HG03378 (cell line): ENCODE results near the gene CNTNAP2.

ENCODE experiments used
- ATAC-seq: cut with Tn5 transposase; IDR thresholded peaks from one replicate; pipeline ENCODE4 v1.9.1; 2021; ENCODE audit warnings: mild to moderate bottlenecking, moderate library complexity; ENCODE audit not compliant: unreplicated experiment

The CNTNAP2 gene

DNA sequence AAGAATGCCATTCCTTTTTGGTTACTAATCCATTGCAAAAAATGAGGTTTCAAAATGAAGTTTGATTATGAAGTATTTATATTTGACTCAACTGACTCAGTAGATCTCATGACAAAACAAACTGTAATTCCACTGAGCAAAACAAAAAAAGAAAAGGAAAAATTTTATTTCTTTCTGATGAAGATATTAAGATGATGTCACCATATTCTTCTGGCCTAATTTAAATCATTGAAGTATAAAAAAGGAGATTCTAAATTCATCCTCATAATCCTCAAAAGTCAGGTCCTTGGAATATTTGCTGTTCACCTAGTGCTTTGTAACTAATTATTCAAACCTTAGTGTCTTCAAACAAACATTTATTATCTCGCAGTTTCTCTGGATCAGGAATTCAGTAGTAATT, 1183.7 kb downstream of the CNTNAP2 start:
- ATAC-seq, result no peak

- ATAC-seq, result no peak
Measured at GRCh38 chr7:147304376-147304775, 1187.8 kb downstream of the CNTNAP2 start.

- no peak for ATAC-seq
Measured at GRCh38 chr7:147305827-147306226, 1189.2 kb downstream of the CNTNAP2 start.

DNA sequence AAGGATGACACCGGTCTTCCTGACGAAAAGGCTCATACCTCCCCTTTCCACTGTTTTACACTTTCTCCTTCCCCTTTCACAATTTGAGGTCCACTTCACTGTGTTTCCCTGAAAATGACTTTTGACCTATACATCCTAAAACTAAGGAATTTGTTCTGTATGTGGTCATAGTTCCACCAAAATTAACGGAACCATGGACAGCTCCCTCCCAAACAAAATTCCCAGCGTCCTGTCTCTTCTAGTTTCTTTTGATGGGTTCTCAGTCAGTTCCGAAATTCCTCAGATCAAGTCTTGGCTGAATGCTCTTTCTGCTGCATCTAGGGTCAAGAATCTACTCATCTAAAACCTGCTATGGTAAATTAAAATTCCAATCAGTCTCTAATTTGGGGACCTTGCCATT, 1191.9 kb downstream of the CNTNAP2 start:
- no peak for ATAC-seq

DNA sequence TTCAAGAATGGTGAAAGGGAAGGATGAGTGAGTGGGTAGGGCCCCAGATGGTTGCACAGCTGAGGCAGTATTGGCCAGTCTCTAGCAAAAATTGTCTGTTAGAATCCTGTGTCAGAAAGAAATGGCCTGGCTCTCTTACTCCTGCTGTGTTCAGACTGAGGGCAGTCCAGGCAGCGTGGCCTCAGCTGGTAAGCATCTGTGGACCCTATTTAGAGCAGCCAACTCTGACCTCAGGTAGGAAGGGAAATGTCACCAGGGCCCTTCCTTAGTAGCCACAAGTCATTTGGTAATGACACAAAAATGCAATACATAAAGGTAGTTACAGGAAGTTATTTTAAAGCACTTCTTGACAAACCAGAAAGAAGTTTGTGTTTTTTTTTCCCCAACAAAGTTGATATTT, 1194.7 kb downstream of the CNTNAP2 start:
- no peak for ATAC-seq

DNA sequence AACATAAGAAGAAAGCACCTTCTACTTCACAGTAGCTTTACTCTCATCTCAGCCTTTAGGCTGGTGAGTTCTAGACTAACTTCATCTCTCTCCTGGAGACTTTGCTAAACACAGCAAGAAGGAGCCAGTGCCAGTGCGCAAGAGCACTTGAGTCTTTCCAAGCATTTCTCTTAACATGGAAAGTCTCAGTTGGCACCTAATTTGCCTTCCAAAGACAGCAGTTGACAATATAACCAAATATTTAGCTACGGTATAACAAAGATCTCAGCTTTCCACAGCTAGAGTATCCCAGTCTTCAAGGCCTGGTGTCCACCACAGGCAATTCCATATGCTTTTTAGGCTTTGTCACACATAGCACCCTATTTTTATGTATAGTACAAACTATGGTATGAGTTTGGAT, 1204.9 kb downstream of the CNTNAP2 start:
- no peak for ATAC-seq

GRCh38 chr7:147332988-147333387, 1216.4 kb downstream of the CNTNAP2 start:
- ATAC-seq, result no peak

GRCh38 chr7:147363101-147363500, 1246.5 kb downstream of the CNTNAP2 start:
- no peak for ATAC-seq

- no peak for ATAC-seq
Measured at GRCh38 chr7:147376192-147376591, 1259.6 kb downstream of the CNTNAP2 start.

- ATAC-seq, result no peak
Measured at GRCh38 chr7:147380926-147381325, 1264.3 kb downstream of the CNTNAP2 start.

GRCh38 chr7:147394329-147394728, 1277.7 kb downstream of the CNTNAP2 start:
- ATAC-seq, result no peak

DNA sequence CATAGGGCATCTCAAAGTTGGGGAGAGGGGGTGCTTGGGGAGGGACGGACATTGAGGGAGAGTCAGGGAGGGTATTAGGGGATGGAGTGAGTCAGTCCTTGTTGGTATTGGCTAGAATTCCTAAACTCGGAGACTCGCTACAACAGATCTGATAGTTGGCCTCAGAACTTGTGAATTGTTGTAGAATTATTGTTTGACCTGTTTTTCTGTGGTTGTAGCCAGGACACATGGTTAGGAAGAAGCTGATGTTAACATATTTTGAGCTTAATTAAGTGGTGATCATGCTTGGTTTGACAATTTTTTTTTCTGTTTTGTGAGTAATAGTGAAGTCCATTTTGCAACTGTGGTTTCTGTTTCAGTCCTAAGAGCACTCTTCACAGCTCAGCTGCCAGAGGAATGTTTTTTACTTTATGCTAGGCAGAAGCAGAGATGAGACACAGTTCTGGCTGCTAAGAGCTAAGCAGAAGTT, 1283.7 kb downstream of the CNTNAP2 start:
- ATAC-seq, result no peak

DNA sequence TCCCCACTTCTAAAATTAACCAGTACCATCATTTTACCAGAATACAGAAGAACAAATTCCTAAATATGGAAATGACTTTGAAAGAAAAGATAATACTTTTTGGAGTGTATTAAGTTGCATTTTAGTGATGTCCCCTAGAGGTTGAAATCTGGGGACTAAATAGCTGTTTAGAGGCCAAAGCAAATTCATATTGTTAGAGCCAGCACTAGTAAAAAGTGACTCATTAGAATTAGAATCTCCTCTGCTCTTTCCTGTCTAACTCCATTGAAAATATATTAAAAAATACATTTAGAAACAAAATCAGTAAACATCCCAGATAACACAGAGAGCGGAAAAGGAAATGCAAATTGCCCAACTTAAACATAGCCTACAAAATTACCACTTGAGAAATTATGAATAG, 1284.3 kb downstream of the CNTNAP2 start:
- no peak for ATAC-seq

DNA sequence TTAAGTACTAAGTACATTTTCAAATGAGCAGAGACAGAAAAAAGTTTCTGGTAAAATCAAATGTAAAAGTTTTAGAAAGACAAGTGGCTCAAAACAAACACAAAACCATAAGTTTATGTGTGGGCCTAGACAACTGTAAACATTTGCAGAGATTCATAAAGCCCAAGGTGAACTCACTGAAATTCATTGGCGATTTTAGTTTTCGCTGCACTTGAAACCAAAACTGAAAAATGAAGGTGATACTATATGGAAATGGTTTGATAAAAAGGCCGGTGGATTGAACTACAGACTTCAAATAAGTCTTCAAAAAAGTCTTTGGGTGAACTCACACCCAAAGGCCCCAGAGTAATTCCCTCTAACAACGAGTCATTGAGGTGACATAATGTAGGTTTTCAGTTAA, 1289.0 kb downstream of the CNTNAP2 start:
- ATAC-seq, result no peak

DNA sequence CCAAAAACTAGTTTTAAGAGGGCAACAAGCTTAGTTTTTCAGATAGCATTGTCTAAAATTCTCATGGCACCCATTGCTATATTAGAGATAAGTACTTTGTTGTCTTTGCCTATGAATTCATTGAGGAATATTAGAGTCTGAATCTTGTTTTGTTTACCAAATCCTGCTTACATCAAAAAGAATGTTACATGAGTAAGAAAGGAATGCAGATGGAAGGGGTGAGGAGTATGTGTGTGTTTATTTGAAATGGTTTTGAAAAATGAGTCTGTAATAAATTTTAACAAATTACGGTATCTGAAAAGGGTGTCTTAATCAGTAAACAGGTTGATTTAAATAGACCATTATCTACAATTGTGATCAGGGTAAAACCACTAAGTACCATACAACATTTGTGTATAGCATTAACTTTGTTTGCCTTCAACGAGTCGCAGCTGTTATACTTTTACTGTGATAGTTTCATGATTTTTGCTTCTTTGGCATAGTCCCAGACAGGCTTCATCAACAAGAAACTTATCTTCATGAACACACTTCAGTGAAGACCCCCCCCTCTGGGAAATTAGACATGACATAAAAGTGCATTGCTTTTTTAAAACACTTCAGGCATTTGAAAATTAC, 1290.0 kb downstream of the CNTNAP2 start:
- ATAC-seq, result no peak

DNA sequence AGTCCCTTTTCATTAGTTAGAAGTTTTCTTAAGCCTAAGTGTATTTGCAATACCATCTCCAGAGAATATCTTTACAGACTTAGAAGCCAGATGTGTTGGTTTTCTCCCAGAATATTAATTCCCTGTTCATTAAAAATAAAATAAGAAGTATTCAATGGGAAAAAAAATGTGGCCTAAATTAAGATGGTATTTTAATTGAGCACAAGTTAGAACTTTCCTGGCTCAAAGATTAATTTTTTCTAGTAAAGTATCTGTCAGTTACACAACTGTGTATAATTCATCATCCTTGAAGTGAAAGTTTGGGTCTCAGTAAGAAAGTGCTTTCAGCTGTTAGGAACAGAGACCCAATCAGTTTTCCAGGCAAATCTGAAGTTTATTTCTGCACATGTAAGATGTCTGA, 1294.5 kb downstream of the CNTNAP2 start:
- no peak for ATAC-seq

- no peak for ATAC-seq
Measured at GRCh38 chr7:147412109-147412508, 1295.5 kb downstream of the CNTNAP2 start.

DNA sequence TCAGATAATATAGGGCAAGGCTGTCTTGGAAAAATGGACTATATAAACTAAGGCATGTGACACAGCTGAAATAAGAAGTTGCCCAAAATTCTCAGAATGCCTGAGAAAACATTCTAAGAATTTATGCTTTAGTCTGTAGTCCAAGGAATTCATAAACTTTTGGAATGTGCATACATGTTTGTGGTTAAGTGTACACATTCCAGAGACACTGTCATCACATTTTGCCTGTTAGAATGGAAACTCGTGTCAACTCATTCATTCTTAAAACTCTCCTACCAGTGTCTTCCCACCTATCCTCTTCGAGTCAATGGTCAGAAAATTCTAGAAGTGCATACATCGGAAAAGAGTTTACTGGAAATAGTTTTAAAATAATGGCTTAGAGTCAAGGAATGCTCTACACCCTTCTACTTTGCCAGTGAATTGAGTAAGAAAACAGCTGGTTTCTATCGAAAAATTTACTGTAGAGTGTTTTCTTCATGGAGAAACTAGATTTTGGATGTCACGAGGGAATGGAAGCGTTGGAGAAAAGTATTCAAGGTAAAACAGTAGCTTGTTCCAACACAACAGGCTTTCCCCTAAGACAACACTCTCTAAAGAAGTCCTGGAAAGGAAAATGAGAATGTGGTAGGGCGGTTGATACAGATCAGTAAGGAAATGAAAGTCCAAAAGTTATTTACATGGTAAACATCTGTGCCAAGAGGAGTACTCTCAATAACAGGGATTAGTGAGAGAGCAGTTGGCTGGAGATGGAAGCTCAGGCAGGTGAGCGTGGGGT, 1296.4 kb downstream of the CNTNAP2 start:
- ATAC-seq, result no peak

DNA sequence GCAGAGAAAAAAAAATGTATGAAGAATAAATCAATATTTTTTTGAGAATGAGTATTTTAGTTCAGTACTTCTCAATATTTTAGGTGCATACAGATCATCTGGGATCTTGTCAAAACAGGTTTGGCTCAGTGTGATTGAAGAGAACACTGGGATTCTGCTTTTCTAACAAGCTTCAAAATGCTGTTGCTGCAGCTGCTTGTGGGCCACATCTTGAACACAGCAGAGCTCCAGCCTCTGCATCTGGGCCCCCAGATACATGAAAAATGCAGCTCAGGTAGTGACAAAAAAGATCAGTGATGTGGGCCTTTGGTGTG, 1296.9 kb downstream of the CNTNAP2 start:
- no peak for ATAC-seq

- ATAC-seq, result no peak
Measured at GRCh38 chr7:147415991-147416390, 1299.4 kb downstream of the CNTNAP2 start.

DNA sequence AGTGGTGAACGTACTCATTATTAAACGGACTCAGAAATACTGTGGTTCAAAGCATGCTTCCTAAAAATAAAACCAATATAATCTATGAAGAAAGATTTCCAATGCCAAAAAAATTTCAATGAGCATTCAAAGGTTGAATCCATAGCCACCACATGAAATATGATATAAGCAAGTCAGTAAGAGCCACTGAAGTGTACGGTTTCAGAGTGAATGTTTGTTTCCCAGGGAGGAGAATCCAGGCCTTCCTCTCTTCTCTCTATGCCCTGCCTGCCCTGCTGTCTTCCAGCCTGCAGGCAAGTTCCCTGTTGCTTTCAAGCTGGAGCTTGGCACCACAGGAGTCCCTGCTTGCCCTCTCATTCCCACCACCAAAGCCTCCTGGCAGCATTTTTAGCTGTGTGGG, 1302.4 kb downstream of the CNTNAP2 start:
- no peak for ATAC-seq

DNA sequence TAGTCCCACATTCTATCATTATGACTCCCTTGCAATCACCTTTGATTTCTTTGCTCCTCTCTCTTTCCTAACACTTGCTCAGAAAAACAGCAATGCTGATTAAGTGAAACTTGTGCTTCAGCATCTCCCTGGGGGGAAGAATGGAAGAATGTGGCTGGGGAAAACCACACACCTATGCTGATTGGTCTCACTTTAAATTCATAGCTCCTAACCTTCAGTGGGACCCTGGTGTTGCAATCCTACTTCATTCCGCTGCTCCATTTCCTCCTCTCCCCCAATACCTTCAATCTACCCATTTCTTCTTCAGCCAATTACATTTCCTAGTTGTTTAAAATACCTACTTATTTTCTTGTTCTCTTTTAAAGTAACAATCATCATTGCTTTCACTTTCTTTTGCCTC, 1307.3 kb downstream of the CNTNAP2 start:
- ATAC-seq, result no peak

- no peak for ATAC-seq
Measured at GRCh38 chr7:147428075-147428474, 1311.5 kb downstream of the CNTNAP2 start.
